Measurements from ENCODE around the gene BSPRY.

GRCh38 chr9:113401027-113401792 lies 51.9 kb downstream of the BSPRY start, which contains the start of gene ALAD:
- TF ChIP-seq CTCF (IDR thresholded peaks at IDR 0.05) = peak; percentile 92
- TF ChIP-seq EZH2phosphoT487 (IDR thresholded peaks at IDR 0.05) = no peak

Data from neural progenitor cell (in vitro differentiated cells).